Immature natural killer cell (primary cell): ENCODE results near the gene DNAH7. TPM values are rescaled to one million over a fixed set of nuclear protein-coding genes. Genes with fewer than 3 reads are reported as not detected.

Experiments used
- DNase-seq, 3 donors: peaks; one replicate each; pipeline ENCODE4 v3.0.0; 2022; ENCODE audit warnings: mixed read lengths in 1 of 3
- H3K27ac Mint-ChIP-seq, 6 donors: one replicate each; pipeline ENCODE4 v1.8.0; 2020; ENCODE audit warnings: mixed read lengths in 6 of 6, mild to moderate bottlenecking in 5 of 6, inconsistent platforms in 4 of 6, moderate library complexity in 3 of 6
- H3K27me3 Mint-ChIP-seq, 3 donors: one replicate each; pipeline ENCODE4 v1.8.0; 2020 to 2021; ENCODE audit warnings: low read depth in 3 of 3, mild to moderate bottlenecking in 3 of 3, mixed read lengths in 3 of 3, moderate library complexity in 3 of 3, inconsistent platforms in 1 of 3
- H3K36me3 Mint-ChIP-seq, 3 donors: one replicate each; pipeline ENCODE4 v1.8.0; 2020; ENCODE audit warnings: mixed read lengths in 3 of 3, inconsistent platforms in 2 of 3, mild to moderate bottlenecking in 2 of 3
- H3K4me1 Mint-ChIP-seq, 2 donors: one replicate each; pipeline ENCODE4 v1.8.0; 2020; ENCODE audit warnings: inconsistent platforms in 2 of 2, mild to moderate bottlenecking in 2 of 2, mixed read lengths in 2 of 2, moderate library complexity in 1 of 2
- H3K4me3 Mint-ChIP-seq, 5 donors: one replicate each; pipeline ENCODE4 v1.8.0; 2020; ENCODE audit warnings: mild to moderate bottlenecking in 5 of 5, mixed read lengths in 5 of 5, inconsistent platforms in 3 of 5, moderate library complexity in 3 of 5
- H3K9me3 Mint-ChIP-seq, 6 donors: one replicate each; pipeline ENCODE4 v1.8.0; 2020; ENCODE audit warnings: mild to moderate bottlenecking in 6 of 6, mixed read lengths in 6 of 6, inconsistent platforms in 4 of 6, moderate library complexity in 3 of 6
- polyA plus RNA-seq, 3 donors: library from polyadenylated mRNA; unstranded; fragments of 300-500 nt; fragmentation: Illumina TruSeq; gene quantifications; one replicate each; pipeline ENCODE4 v1.2.3, GENCODE V29; 2021

Gene DNAH7
- polyA plus RNA-seq: under 1 TPM in 1 of 3 donors, not detected in 2; 0.69 TPM

GRCh38 chr2:196068271-196069209 is at the start of gene DNAH7:
Gene DNAH7, minus strand, starts transcription at chr2:196068837. Its CDS starts 126 bp downstream, at chr2:196068711.
- Mint-ChIP-seq H3K27ac (peak within 1 kb of the TSS; percentile 72 to 93 (median 76)), H3K9me3 (no peaks in the 10 kb centered on the region), H3K36me3 (no peaks in the 10 kb centered on the region), H3K4me1 (peaks cover 13 to 23% of the 10 kb centered on the region in 2 donors), H3K4me3 (peak within 1 kb of the TSS; percentile 86 to 91 (median 89)), H3K27me3 (peaks cover 6 to 10% (median 7%) of the 10 kb centered on the region in 3 donors)
- DNase-seq: peak; percentile 92 to 93 (median 92)

- no peak for DNase-seq
- no peak overlapping the region for H3K4me3 Mint-ChIP-seq
- H3K27me3 Mint-ChIP-seq: peaks cover 0 to 2% (median 2%) of the 10 kb centered on the region in 3 donors
- peaks cover 3 to 12% of the 10 kb centered on the region in 2 donors for H3K4me1 Mint-ChIP-seq
- no peaks in the 10 kb centered on the region for H3K36me3 Mint-ChIP-seq
- no peak overlapping the region for H3K27ac Mint-ChIP-seq
- no peaks in the 10 kb centered on the region for H3K9me3 Mint-ChIP-seq
These were observed 48.6 kb upstream of the DNAH7 start for GRCh38 chr2:196117214-196117705.

DNA sequence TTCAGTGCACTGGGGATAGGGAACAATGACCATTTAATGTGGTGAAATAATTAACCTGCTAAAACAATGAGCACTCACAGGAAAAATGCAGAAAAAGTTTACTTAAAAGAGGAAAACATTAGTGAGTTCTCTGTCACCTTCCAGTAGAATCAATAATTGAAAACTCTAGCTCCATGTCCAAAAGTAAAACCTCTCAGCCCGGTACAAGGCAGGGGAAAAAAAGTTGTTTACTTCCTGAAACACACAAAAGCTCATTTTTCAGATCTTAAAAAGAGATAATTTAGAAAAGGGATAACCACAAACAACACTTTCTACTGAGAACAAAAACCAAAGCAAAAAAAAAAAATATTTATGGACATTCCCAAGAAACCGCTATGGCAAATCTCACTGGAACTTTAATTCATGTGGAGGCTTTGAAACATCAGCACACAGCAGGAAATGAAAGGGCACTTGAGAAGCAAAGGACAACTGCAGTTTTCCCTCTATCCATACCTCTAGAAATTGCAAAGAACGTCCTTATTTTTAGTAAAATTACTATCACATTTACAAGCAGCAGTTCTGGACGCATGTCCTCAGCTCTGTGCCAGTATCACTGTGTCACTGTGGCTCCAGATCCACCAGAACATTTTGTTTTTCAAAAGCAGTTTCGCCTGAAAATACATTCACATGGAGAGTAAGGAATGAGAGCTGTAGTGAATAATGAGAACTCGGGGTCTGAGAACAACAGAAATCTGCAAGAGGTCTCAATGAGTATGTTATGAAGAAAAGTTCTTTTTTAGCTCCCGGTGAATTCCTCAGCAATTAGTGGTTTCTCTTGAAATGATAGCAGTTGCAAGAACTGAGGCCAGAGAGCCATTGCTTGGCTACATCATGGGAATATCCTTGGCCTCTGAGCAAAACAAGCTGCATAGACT is 44.7 kb upstream of the DNAH7 start:
- Mint-ChIP-seq H3K27ac (no peak overlapping the region), H3K4me3 (no peak overlapping the region), H3K36me3 (no peaks in the 10 kb centered on the region), H3K9me3 (no peaks in the 10 kb centered on the region), H3K4me1 (peaks cover 3 to 12% of the 10 kb centered on the region in 2 donors), H3K27me3 (peaks cover under 1 to 2% (median 1%) of the 10 kb centered on the region in 3 donors)
- no peak for DNase-seq

GRCh38 chr2:196112418-196113034 is 43.9 kb upstream of the DNAH7 start:
- no peak overlapping the region for H3K4me3 Mint-ChIP-seq
- H3K4me1 Mint-ChIP-seq: peaks cover 3 to 12% of the 10 kb centered on the region in 2 donors
- H3K9me3 Mint-ChIP-seq: no peaks in the 10 kb centered on the region
- peaks cover 0 to 2% (median 1%) of the 10 kb centered on the region in 3 donors for H3K27me3 Mint-ChIP-seq
- H3K36me3 Mint-ChIP-seq: no peaks in the 10 kb centered on the region
- DNase-seq: no peak
- H3K27ac Mint-ChIP-seq: no peak overlapping the region

DNA sequence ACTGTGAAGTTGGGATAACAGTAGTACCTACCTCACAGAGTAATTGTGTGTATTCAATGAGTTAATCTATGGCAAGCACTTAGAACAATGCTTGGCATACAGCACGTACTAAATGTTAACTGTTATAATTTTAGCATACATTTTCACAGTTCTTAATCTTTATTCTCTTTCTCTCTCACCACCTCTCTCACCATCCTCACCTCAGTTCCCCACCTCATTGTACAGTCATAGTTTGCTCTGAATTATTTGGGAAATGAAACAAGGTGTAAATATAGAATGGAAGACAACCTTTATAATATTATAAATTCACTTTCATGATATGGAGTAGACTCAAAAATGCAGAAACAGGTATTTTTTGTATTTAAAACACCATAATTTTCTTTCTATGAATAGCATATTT is 40.0 kb upstream of the DNAH7 start:
- Mint-ChIP-seq H3K4me1 (peaks cover 7 to 15% of the 10 kb centered on the region in 2 donors), H3K27me3 (peaks cover 0 to 3% (median 2%) of the 10 kb centered on the region in 3 donors), H3K9me3 (no peaks in the 10 kb centered on the region), H3K4me3 (no peak overlapping the region), H3K36me3 (no peaks in the 10 kb centered on the region), H3K27ac (no peak overlapping the region)
- no peak for DNase-seq

- H3K4me1 Mint-ChIP-seq: peaks cover 5 to 7% of the 10 kb centered on the region in 2 donors
- H3K36me3 Mint-ChIP-seq: no peaks in the 10 kb centered on the region
- H3K9me3 Mint-ChIP-seq: no peaks in the 10 kb centered on the region
- DNase-seq: no peak
- no peak overlapping the region for H3K4me3 Mint-ChIP-seq
- peaks cover 0 to 7% (median 2%) of the 10 kb centered on the region in 3 donors for H3K27me3 Mint-ChIP-seq
- no peak overlapping the region for H3K27ac Mint-ChIP-seq
These were observed 37.3 kb upstream of the DNAH7 start for GRCh38 chr2:196105951-196106350.

DNA sequence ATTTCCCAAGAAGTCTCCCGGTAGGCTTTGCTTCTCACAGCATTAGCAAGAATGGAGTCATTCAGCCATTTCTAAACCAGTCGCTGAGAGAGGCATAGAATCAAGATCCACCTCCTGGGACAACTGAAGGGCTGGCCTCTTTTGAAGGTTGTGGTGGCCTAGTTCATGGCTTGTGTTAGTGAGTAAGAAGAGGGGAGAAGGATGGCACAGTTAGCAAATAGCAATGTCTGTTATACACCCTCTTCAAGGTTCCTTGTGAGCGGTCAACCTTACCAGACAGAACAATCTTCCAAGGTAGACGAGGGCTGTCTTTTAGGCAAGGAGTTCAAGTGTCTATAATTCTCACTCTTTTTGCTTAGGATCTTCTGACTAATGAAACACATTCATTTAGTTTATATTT is 35.4 kb upstream of the DNAH7 start:
- no peak for DNase-seq
- Mint-ChIP-seq H3K27me3 (peaks cover 0 to 7% (median 4%) of the 10 kb centered on the region in 3 donors), H3K36me3 (no peaks in the 10 kb centered on the region), H3K4me1 (peaks cover 5 to 7% of the 10 kb centered on the region in 2 donors), H3K27ac (no peak overlapping the region), H3K9me3 (no peaks in the 10 kb centered on the region), H3K4me3 (no peak overlapping the region)

DNA sequence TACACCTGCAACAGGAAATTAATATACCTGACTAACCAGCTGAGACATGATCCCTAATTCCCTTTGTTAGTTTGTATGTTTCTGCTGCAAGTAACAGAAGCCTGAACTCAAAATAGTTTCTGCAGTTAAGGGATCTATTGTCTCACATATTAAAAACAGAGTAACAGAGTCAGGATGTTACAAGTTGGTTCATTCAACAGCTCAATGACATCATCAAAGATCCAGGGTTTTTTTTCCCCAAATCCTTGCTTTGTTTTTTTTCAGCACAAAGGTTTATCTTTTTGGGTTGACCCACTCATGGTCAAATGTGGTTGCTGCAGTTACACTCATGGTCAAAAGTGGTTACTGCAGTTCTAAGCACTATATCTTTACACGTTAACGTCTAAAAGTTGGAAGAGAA is 35.0 kb upstream of the DNAH7 start:
- peaks cover 5 to 7% of the 10 kb centered on the region in 2 donors for H3K4me1 Mint-ChIP-seq
- no peaks in the 10 kb centered on the region for H3K36me3 Mint-ChIP-seq
- no peak for DNase-seq
- no peak overlapping the region for H3K4me3 Mint-ChIP-seq
- H3K27ac Mint-ChIP-seq: no peak overlapping the region
- peaks cover 1 to 6% (median 3%) of the 10 kb centered on the region in 3 donors for H3K27me3 Mint-ChIP-seq
- H3K9me3 Mint-ChIP-seq: no peaks in the 10 kb centered on the region

DNA sequence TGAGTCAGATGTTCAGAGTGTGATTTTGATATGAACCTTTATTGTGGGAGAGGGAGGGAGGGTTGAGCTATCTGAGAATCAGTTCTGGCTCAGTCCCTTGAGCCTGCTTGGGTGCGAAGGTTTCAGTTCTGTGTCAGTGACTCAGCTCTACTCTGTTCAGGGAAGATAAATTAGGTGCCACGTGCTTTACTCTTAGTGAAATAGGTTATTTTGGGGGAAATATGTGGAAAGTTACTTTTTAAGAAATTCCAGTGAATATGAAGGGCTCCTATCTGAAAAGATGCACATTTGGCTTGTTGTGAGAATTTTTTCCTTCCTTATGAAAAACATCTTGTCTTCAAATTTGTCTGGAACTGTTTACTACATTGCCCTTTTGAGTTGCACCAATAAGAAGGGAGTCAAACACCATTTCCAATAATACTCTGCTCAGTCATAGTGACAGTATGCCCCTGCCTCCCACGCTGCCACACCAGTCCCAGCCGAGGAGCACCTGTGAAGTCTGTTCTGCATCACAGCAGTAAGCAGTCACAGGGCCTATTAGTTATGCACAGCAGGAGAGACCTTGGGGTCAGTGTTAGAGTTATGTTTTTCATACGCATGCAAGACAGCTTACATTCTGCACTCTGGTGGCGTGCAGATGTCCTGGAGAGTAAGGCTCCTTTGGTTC is 32.8 kb upstream of the DNAH7 start:
- no peak for DNase-seq
- Mint-ChIP-seq H3K27ac (no peak overlapping the region), H3K27me3 (peaks cover 2 to 6% (median 3%) of the 10 kb centered on the region in 3 donors), H3K4me3 (no peak overlapping the region), H3K9me3 (no peaks in the 10 kb centered on the region), H3K36me3 (no peaks in the 10 kb centered on the region), H3K4me1 (peaks cover 5 to 7% of the 10 kb centered on the region in 2 donors)

DNA sequence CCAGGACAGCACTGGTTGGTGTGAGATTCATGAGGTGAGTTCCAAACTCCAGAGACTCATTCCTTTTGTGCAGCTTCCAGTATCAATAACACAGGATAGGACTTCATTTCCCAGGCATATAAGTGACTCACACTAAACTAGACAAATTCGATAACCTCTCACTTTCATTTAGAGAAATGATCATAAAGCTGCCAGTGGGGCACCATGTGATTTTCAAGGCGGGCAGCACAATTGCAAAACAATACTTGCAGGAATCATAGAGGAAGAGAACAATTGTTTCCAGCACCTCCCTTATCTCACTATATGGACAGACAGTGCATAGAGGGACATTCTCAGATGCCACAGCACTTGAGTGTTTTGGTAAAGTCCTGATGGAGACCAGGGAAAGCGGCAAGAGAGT is 31.3 kb upstream of the DNAH7 start:
- no peaks in the 10 kb centered on the region for H3K4me1 Mint-ChIP-seq
- H3K4me3 Mint-ChIP-seq: no peak overlapping the region
- H3K27me3 Mint-ChIP-seq: peaks cover 2 to 5% (median 4%) of the 10 kb centered on the region in 3 donors
- no peak overlapping the region for H3K27ac Mint-ChIP-seq
- DNase-seq: no peak
- H3K9me3 Mint-ChIP-seq: peaks cover 0 to 1% (median 0%) of the 10 kb centered on the region in 6 donors
- H3K36me3 Mint-ChIP-seq: no peaks in the 10 kb centered on the region

DNA sequence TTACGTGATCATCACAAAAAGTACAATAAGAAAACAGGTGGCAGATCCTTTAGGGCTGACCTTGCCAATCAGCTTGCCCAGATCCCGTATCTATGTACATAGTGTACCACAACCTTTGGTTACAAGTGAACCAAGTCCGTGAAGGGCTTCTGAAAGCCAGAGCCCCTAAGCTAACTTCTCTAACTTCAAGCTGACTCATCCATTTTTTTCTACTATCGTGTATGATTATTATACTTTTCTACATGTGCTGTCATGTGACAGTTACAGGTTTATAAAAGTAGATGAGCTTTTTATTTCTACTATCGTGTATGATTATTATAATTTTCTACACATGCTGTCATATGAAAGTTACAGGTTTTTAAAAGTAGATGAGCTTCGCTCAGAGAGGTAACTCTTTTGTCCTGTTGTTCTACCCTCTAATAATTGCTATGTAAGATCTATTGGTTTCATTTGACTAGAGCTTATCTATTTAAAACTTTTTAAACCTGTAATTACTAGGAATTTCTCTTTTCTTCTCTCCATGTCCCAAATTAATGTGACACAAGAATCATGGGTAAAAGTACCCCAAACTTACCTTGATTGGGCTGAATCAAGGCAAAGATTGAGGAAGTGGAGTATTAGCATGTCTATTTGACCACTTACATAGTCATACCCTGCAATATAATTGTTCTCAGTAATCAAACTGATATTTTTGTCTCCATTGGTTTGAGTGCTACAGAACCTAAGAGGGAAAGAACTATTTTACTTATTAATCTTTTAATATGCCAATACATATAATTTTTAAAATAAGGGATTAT is 29.4 kb upstream of the DNAH7 start:
- Mint-ChIP-seq H3K9me3 (peaks cover 0 to 4% (median 0%) of the 10 kb centered on the region in 6 donors), H3K36me3 (no peaks in the 10 kb centered on the region), H3K27me3 (peaks cover 6 to 8% (median 7%) of the 10 kb centered on the region in 3 donors), H3K4me3 (no peak overlapping the region), H3K4me1 (no peaks in the 10 kb centered on the region), H3K27ac (no peak overlapping the region)
- no peak for DNase-seq

DNA sequence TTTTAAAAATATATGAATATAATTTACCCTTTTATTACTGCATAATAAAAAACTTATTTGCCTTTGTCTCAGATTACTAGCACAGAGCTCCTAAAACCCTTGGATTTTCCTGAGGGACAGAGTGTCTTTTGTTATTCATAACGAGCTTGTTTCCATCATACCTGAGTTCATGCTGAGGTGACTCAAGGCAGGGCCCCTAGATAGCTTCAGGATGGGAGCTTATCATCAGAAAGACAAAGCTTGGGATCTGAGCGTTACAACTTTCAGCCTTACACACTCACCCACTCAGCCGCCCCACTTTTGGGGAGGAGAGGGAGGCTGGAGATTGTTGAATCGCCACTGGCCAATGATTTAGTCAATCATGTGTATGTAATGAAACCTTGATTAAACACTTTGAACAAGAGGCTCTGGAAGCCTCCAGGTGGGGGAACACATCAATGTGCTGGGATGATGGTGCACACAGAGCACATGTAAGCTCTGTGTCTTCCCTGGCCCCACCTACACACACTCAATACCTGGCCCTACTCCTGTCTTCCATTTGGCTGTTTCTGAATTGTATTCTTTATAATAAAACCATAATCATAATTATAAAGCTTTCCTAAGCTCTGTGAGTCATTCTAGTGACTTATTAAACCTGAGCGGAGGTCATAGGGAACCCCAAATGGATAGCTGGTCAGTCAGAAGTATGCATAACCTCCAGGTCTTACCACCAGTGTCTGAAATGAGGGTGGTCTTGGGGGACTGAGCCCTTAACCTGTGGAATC is 28.5 kb upstream of the DNAH7 start:
- Mint-ChIP-seq H3K27me3 (peaks cover 6 to 8% (median 7%) of the 10 kb centered on the region in 3 donors), H3K4me1 (no peaks in the 10 kb centered on the region), H3K36me3 (no peaks in the 10 kb centered on the region), H3K4me3 (no peak overlapping the region), H3K27ac (no peak overlapping the region), H3K9me3 (peaks cover 0 to 4% (median 0%) of the 10 kb centered on the region in 6 donors)
- DNase-seq: no peak
